Measurements from ENCODE around the gene FAM162B. TPM values are rescaled to one million over a fixed set of nuclear protein-coding genes. Genes with fewer than 3 reads are reported as not detected.

Gene FAM162B
- total and polyA plus RNA-seq, 4 donors: 3.9 to 64.4 (median 4.9) TPM

GRCh38 chr6:116779573-116780164 is 14.2 kb upstream of the FAM162B start:
- DNase-seq: peak in 2 of 3 donors; percentile 82 to 88
- Histone ChIP-seq H3K4me1 (ENCODE audit: control insufficient read depth in 5 of 5, insufficient read depth in 5 of 5, low read length in 5 of 5) (peaks cover 0 to 5% (median 0%) of the 10 kb centered on the region in 5 donors), H3K4me3 (no peak overlapping the region), H3K27me3 (ENCODE audit: control insufficient read depth in 3 of 3, insufficient read depth in 3 of 3, low read length in 2 of 3) (no peaks in the 10 kb centered on the region), H3K27ac (ENCODE audit: low read depth in 1 of 2, low read length in 1 of 2) (no peak overlapping the region), H3K9me3 (ENCODE audit: control insufficient read depth in 4 of 4, insufficient read depth in 3 of 4, low read length in 3 of 4) (no peaks in the 10 kb centered on the region), H3K9ac (ENCODE audit: insufficient read depth in 1 of 2, low read length in 2 of 2) (no peak overlapping the region), H3K36me3 (ENCODE audit: control insufficient read depth in 4 of 4, insufficient read depth in 4 of 4, low read length in 4 of 4) (no peaks in the 10 kb centered on the region)
- ATAC-seq (ENCODE audit: insufficient read depth, low FRiP score): no peak
- 33% methylated on average over 13 of the region's 13 CpGs for WGBS, 2 donors
- no peak for TF ChIP-seq CTCF (IDR thresholded peaks at IDR 0.05; ENCODE audit: control extremely low read depth, extremely low read depth)

- ATAC-seq (ENCODE audit: insufficient read depth, low FRiP score) (no peak), DNase-seq (no peak)
- Histone ChIP-seq H3K36me3 (ENCODE audit: control insufficient read depth in 4 of 4, insufficient read depth in 4 of 4, low read length in 4 of 4) (no peaks in the 10 kb centered on the region), H3K4me1 (ENCODE audit: control insufficient read depth in 5 of 5, insufficient read depth in 5 of 5, low read length in 5 of 5) (peaks cover 0 to 6% (median 0%) of the 10 kb centered on the region in 5 donors), H3K4me3 (no peak overlapping the region), H3K9ac (ENCODE audit: insufficient read depth in 1 of 2, low read length in 2 of 2) (no peak overlapping the region), H3K9me3 (ENCODE audit: control insufficient read depth in 4 of 4, insufficient read depth in 3 of 4, low read length in 3 of 4) (no peaks in the 10 kb centered on the region), H3K27ac (ENCODE audit: low read depth in 1 of 2, low read length in 1 of 2) (no peak overlapping the region), H3K27me3 (ENCODE audit: control insufficient read depth in 3 of 3, insufficient read depth in 3 of 3, low read length in 2 of 3) (no peaks in the 10 kb centered on the region)
- WGBS, 2 donors: 69 to 83% methylated on average over 1 of the region's 1 CpG
- no peak for TF ChIP-seq CTCF (IDR thresholded peaks at IDR 0.05; ENCODE audit: control extremely low read depth, extremely low read depth)
Measured at GRCh38 chr6:116773886-116774285, 8.4 kb upstream of the FAM162B start.

GRCh38 chr6:116772450-116772849 is 6.9 kb upstream of the FAM162B start:
- Histone ChIP-seq H3K27me3 (ENCODE audit: control insufficient read depth in 3 of 3, insufficient read depth in 3 of 3, low read length in 2 of 3) (no peaks in the 10 kb centered on the region), H3K9ac (ENCODE audit: insufficient read depth in 1 of 2, low read length in 2 of 2) (no peak overlapping the region), H3K4me1 (ENCODE audit: control insufficient read depth in 5 of 5, insufficient read depth in 5 of 5, low read length in 5 of 5) (peaks cover 0 to 11% (median 0%) of the 10 kb centered on the region in 5 donors), H3K4me3 (no peak overlapping the region), H3K9me3 (ENCODE audit: control insufficient read depth in 4 of 4, insufficient read depth in 3 of 4, low read length in 3 of 4) (no peaks in the 10 kb centered on the region), H3K36me3 (ENCODE audit: control insufficient read depth in 4 of 4, insufficient read depth in 4 of 4, low read length in 4 of 4) (no peaks in the 10 kb centered on the region), H3K27ac (ENCODE audit: low read depth in 1 of 2, low read length in 1 of 2) (no peak overlapping the region)
- ATAC-seq (ENCODE audit: insufficient read depth, low FRiP score): no peak
- TF ChIP-seq CTCF (IDR thresholded peaks at IDR 0.05; ENCODE audit: control extremely low read depth, extremely low read depth): no peak
- WGBS, 2 donors: 77 to 84% methylated on average over 1 of the region's 1 CpG
- no peak for DNase-seq

GRCh38 chr6:116767715-116768114 is 2.2 kb upstream of the FAM162B start:
- no peak overlapping the region for H3K9ac ChIP-seq (ENCODE audit: insufficient read depth in 1 of 2, low read length in 2 of 2)
- peaks cover 0 to 3% (median 0%) of the 10 kb centered on the region in 4 donors for H3K36me3 ChIP-seq (ENCODE audit: control insufficient read depth in 4 of 4, insufficient read depth in 4 of 4, low read length in 4 of 4)
- no peaks in the 10 kb centered on the region for H3K9me3 ChIP-seq (ENCODE audit: control insufficient read depth in 4 of 4, insufficient read depth in 3 of 4, low read length in 3 of 4)
- H3K27ac ChIP-seq (ENCODE audit: low read depth in 1 of 2, low read length in 1 of 2): no peak overlapping the region
- no peak for TF ChIP-seq CTCF (IDR thresholded peaks at IDR 0.05; ENCODE audit: control extremely low read depth, extremely low read depth)
- H3K4me3 ChIP-seq: no peak overlapping the region
- ATAC-seq (ENCODE audit: insufficient read depth, low FRiP score): no peak
- H3K4me1 ChIP-seq (ENCODE audit: control insufficient read depth in 5 of 5, insufficient read depth in 5 of 5, low read length in 5 of 5): peaks cover 0 to 34% (median 0%) of the 10 kb centered on the region in 5 donors
- peak in 2 of 3 donors; percentile 41 to 50 for DNase-seq
- 68 to 83% methylated on average over 2 of the region's 2 CpGs for WGBS, 2 donors
- peaks cover 0 to 2% (median 0%) of the 10 kb centered on the region in 3 donors for H3K27me3 ChIP-seq (ENCODE audit: control insufficient read depth in 3 of 3, insufficient read depth in 3 of 3, low read length in 2 of 3)

All from lung (tissue), 12 donors.